NOMO-1 treated with DMSO at 0.1 percent for 48 hours (cell line): ENCODE measurements around the gene RILPL2.
"Not testable (repeated sequence)": the region's sequence is repeated elsewhere in the genome, so short reads cannot be mapped to it uniquely, and the experiment has no call there.

Experiments
- DNase-seq: peaks from one replicate; lab custom pipeline; 2025; ENCODE audit not compliant: unreplicated experiment; lab: John Stamatoyannopoulos, UW

Gene RILPL2

GRCh38 chr12:123407269-123407668, 29.2 kb downstream of the RILPL2 start:
- not testable (repeated sequence) for DNase-seq

DNA sequence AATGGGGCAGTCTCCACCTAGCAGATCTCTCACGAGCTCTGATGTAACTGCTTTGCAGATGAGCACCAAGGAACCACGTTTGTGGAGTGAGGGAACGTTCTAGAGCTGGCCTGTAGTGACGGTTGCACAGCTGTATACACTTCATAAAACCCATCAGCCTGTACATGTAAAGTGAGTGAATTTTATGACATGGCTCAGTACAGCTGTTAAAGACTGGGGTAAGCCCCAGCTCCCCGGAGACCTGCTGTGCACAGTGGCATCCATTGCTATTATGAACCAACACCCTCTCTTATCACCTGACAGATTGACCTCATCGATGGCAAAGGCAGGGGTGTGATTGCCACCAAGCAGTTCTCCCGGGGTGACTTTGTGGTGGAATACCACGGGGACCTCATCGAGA, 31.9 kb downstream of the RILPL2 start:
- no peak for DNase-seq

DNA sequence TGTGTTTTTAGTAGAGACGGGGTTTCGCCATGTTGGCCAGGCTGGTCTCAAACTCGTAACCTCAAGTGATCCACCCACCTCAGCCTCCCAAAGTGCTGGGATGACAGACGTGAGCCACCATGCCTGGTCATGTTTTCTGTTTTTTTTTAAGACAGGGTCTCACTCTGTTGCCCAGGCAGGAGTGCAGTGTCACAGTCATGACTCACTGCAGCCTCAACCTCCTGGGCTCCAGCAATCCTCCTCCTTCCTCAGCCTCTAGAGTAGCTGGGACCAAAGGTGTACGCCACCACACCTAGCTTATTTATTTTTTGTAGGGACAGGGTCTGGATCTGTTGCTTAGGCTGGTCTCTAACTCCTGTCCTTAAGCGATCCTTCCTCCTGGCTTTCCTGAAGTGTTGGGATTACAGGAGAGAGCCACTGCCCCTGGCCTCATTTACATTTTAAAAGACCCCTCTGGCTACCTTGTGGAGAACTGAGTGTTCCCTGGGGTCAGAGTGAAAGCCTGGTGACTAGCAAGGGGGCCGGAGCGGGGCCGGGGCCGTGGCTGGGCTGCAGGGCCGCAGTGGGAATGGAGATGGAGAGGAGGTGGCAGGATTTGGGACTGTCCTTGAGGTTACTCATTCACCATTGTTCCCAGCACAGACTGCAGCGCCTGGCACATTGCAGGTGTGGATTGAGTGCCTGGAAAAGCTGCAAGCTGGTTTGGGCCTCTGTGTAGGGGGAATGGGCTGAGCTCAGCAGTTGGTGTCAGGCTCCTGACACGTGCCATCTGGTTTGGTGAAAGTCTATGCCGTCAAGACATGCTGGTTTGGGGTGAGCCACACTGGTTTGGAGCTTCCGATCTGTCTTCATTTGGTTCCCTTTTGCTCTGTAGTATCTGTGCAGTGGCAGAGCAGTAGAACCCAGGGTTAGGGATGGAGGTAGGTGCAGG, 34.5 kb downstream of the RILPL2 start:
- no peak for DNase-seq

- no peak for DNase-seq
Measured at GRCh38 chr12:123399255-123399617, 37.2 kb downstream of the RILPL2 start.

- DNase-seq: no peak
Measured at GRCh38 chr12:123398550-123399254, 37.8 kb downstream of the RILPL2 start.

GRCh38 chr12:123398177-123398549, 38.3 kb downstream of the RILPL2 start:
- DNase-seq: no peak

- DNase-seq: no peak
Measured at GRCh38 chr12:123397400-123397799, 39.1 kb downstream of the RILPL2 start.

GRCh38 chr12:123396954-123397353, 39.5 kb downstream of the RILPL2 start:
- DNase-seq: no peak

- no peak for DNase-seq
Measured at GRCh38 chr12:123396543-123396942, 39.9 kb downstream of the RILPL2 start.

GRCh38 chr12:123395236-123395635, 41.2 kb downstream of the RILPL2 start:
- DNase-seq: no peak

DNA sequence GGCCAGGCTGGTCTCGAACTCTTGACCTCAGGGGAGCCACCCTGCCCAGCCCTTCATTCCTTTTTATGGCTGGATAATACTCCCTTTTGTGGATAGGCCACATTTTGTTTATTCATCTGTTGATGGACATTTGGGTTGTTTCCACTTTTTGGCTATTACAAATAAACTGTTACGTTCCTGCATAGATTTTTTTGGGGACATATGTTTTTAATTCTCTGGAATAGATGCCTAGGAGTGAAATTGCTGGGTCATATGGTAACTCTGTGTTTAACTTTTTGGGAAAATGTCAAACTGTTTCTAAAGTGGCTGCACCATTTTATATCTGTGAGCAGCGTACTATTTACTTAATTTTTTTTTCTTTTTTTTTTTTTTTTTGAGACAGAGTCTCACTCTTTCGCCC, 42.7 kb downstream of the RILPL2 start:
- no peak for DNase-seq

- DNase-seq: no peak
Measured at GRCh38 chr12:123391546-123392343, 44.7 kb downstream of the RILPL2 start.

GRCh38 chr12:123390498-123391426, 45.7 kb downstream of the RILPL2 start:
- DNase-seq: no peak

DNA sequence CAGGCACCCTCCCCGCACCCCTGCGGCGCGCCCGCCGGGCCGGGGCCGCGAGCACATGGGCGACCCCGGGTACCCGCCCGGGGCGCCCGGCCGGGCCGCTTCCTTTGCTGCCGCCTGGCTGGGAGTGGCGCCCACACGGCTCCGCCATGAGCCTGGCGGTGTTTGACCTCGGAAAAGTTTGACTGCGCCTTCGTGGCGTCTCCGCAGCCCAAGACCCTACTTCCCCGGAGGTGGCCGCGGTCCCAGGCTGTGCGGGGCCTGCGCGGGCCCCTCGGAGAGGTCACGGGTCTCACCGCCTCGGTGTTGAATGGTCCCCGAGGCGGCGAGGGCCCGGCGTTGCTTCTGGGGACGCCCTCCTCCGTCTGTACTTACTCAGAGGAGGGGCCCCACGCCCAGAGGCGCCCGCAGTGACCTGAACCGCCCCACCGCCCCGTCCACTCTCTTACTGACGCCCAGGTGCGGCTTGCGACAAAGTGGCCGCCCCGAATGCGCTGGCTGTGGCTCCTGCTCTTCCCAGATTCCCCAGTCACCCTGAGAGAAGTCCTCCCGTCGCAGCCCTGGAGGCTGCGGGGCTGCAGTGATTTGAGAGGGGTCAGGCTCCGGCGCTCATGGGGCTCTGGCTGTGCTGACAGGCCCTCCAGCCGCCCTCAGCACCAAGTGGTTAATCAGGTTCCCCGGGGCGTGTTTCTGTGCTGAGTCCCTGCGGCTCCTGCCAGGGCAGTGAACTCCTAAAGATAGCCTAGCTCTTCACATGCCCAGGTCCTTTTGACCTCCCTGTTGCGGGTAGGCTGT, 46.7 kb downstream of the RILPL2 start:
- peak; percentile 13 for DNase-seq

DNA sequence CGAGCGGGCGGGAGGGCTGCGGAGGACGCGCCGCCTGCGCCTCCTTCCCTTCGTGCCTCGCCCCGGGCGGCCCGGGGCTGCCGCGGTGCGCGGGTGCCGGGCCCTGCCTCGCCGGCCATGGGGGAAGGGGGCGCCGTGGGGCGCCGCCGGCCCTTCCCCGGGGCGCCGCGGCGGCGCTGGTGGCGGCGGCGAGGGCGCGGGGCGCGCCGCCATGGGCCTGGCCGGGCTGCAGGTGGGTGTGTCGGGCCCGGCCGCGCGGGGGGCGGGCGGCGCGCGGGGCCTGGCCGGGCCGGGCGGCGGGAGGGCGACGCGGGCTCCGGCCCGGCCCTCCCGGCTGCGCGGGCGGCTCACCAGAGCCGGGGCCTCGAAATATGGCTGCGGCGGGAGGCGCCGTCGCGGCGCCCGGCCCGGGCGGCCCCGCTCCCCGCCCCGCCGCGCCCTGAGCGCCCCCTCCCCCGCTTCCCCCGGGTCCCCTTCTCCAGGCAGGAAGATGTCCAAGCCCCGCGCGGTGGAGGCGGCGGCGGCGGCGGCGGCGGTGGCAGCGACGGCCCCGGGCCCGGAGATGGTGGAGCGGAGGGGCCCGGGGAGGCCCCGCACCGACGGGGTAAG, 47.4 kb downstream of the RILPL2 start:
- DNase-seq: no peak

DNA sequence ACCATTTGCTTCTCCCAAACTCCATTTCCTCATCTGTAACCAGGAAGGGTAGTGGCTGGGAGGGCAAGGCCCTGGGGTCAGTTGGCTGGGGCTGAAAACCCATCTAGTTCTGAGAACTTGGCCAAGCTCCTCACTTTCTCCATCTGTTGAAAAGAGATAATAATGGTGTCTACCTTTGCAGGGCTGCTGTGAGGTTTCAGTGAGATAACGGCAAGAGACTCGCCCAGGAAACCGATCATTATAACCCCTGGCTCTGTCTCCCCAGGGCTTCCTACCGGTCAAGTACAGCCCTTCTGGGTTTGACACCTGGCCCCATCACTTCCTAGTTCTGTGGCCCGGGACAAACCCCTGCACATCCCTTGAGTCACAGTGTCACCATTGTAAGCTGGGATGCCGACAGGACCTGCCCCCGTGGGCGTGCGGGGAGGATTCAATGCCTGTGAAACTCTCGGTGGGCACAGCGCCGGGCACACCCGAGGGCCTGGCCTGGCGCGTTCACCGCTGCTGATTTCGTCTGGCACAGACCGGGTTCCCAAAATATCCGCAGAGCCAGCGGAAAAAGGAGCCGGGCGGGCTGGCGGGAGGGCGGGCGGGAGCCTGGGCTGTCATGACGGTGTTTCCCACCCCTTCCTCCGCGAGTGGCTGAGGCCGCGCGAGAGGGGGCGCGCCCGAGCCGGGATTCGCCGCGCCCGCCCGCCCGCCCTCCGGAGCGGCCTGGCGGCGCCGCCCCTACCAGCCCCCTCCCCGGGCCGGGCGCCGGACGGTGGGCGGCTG, 48.1 kb downstream of the RILPL2 start:
- DNase-seq: peak; percentile 62

GRCh38 chr12:123387508-123388176, 48.8 kb downstream of the RILPL2 start:
- DNase-seq: peak; percentile 16

DNA sequence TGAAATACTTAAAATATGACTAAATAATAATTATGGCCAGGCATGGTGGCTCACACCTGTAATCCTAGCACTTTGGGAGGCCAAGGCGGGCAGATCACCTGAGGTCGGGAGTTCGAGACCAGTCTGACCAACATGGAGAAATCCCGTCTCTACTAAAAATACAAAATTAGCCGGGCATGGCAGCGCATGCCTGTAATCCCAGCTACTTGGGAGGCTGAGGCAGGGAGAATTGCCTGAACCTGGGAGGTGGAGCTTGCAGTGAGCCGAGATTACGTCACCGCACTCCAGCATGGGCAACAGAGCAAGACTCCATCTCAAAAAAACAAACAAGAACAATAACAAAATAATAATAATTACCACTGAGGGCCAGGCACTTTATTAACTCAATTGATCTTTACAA, 50.9 kb downstream of the RILPL2 start:
- DNase-seq: not testable (repeated sequence)
